OCI-LY1 (cell line): ENCODE measurements around the gene COA5.

ENCODE experiments used
- H2AFZ ChIP-seq: fragments of 200-600 bp; sonication (generic), shearing (Covaris generic); 2 replicates; pipeline ENCODE4 v1.6.0; 2014; ENCODE audit warnings: antibody characterized with exemption, mild to moderate bottlenecking, low read length
- H3F3A ChIP-seq: fragments of 200-600 bp; sonication (generic), shearing (Covaris generic); 2 replicates; pipeline ENCODE4 v1.6.0; 2014; ENCODE audit warnings: mild to moderate bottlenecking, antibody characterized with exemption, low read length, moderate library complexity; ENCODE audit not compliant: insufficient read depth
- H3K27ac ChIP-seq: fragments of 200-600 bp; sonication (generic); 2 replicates; pipeline ENCODE4 v1.5.1; 2014; ENCODE audit warnings: low read length, mixed run types, mild to moderate bottlenecking, low read depth; ENCODE audit not compliant: poor library complexity, severe bottlenecking
- H3K27me3 ChIP-seq: fragments of 200-600 bp; sonication (generic); 2 replicates; pipeline ENCODE4 v1.6.0; 2014; ENCODE audit warnings: antibody characterized with exemption, mild to moderate bottlenecking, low read length, moderate library complexity; ENCODE audit not compliant: insufficient read depth
- H3K36me3 ChIP-seq: fragments of 200-600 bp; sonication (generic); 2 replicates; pipeline ENCODE4 v1.6.1; 2014; ENCODE audit warnings: mild to moderate bottlenecking, antibody characterized with exemption, low read length, moderate library complexity, mixed read lengths; ENCODE audit not compliant: insufficient read depth
- H3K4me1 ChIP-seq: fragments of 200-600 bp; sonication (generic); 2 replicates; pipeline ENCODE4 v1.5.1; 2014; ENCODE audit warnings: mild to moderate bottlenecking, low read length, moderate library complexity; ENCODE audit not compliant: insufficient read depth, severe bottlenecking
- H3K4me2 ChIP-seq: fragments of 200-600 bp; sonication (generic), shearing (Covaris generic); 2 replicates; pipeline ENCODE4 v1.6.1; 2014; ENCODE audit warnings: low read length
- H3K4me3 ChIP-seq: fragments of 200-600 bp; sonication (generic); 2 replicates; pipeline ENCODE4 v1.5.1; 2014; ENCODE audit warnings: low read length, low read depth, mild to moderate bottlenecking, mixed read lengths; ENCODE audit not compliant: poor library complexity, severe bottlenecking
- H3K79me2 ChIP-seq: fragments of 200-600 bp; shearing (Covaris generic); 2 replicates; pipeline ENCODE4 v1.6.1; 2016; ENCODE audit warnings: mixed run types, low read length, mixed read lengths; ENCODE audit not compliant: insufficient read depth
- H3K9ac ChIP-seq: fragments of 200-600 bp; sonication (generic), shearing (Covaris generic); 2 replicates; pipeline ENCODE4 v1.6.1; 2014; ENCODE audit warnings: mild to moderate bottlenecking, low read length, mixed read lengths
- H3K9me2 ChIP-seq: fragments of 200-600 bp; sonication (generic), shearing (Covaris generic); 2 replicates; pipeline ENCODE4 v1.6.1; 2014; ENCODE audit warnings: low read depth, mild to moderate bottlenecking, low read length, mixed read lengths
- H3K9me3 ChIP-seq: fragments of 200-600 bp; shearing (Covaris generic); 2 replicates; pipeline ENCODE4 v1.6.1; 2014; ENCODE audit warnings: low read length, mixed read lengths
- H4K20me1 ChIP-seq: fragments of 200-600 bp; sonication (generic), shearing (Covaris generic); 2 replicates; pipeline ENCODE4 v1.6.0; 2016; ENCODE audit warnings: mild to moderate bottlenecking, low read length; ENCODE audit not compliant: insufficient read depth
- CTCF ChIP-seq: fragments of 200-600 bp; sonication (generic), shearing (Covaris generic); IDR thresholded peaks from 2 replicates; pipeline ENCODE4 v1.5.1; 2017; ENCODE audit warnings: mild to moderate bottlenecking, antibody characterized with exemption, low read length, moderate library complexity, mixed read lengths
- EZH2 ChIP-seq: fragments of 200-600 bp; sonication (generic), shearing (Covaris generic); IDR thresholded peaks from 2 replicates; pipeline ENCODE4 v1.8.0; 2017; ENCODE audit warnings: borderline replicate concordance, mixed run types, mild to moderate bottlenecking, antibody characterized with exemption, low read length, moderate library complexity, mixed read lengths

The COA5 gene

DNA sequence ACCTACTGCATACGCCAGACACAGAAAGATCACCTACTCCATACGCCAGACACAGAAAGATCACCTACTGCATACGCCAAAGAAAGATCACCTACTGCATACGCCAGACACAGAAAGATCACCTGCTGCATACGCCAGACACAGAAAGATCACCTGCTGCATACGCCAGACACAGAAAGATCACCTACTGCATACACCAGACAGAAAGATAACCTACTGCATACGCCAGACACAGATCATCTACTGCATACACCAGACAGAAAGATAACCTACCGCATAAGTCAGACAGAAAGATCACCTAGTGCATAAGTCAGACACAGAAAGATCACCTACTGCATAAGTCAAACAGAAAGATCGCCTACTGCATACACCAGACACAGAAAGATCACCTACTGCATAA lies 25.8 kb downstream of the COA5 start:
- no peaks in the 10 kb centered on the region for H3K79me2 ChIP-seq
- H3K4me3 ChIP-seq: no peak overlapping the region
- H3K4me1 ChIP-seq: peaks cover 6% of the 10 kb centered on the region
- TF ChIP-seq CTCF (no peak), EZH2 (no peak)
- no peaks in the 10 kb centered on the region for H3K27me3 ChIP-seq
- H3K36me3 ChIP-seq: peaks cover 5% of the 10 kb centered on the region; the same call in 1 of the 2 replicates
- no peak overlapping the region for H3K4me2 ChIP-seq
- no peaks in the 10 kb centered on the region for H4K20me1 ChIP-seq
- no peaks in the 10 kb centered on the region for H3K9me2 ChIP-seq
- no peak overlapping the region for H3K9ac ChIP-seq
- no peaks in the 10 kb centered on the region for H3F3A ChIP-seq
- H3K27ac ChIP-seq: no peak overlapping the region
- no peaks in the 10 kb centered on the region for H3K9me3 ChIP-seq
- no peak overlapping the region for H2AFZ ChIP-seq

DNA sequence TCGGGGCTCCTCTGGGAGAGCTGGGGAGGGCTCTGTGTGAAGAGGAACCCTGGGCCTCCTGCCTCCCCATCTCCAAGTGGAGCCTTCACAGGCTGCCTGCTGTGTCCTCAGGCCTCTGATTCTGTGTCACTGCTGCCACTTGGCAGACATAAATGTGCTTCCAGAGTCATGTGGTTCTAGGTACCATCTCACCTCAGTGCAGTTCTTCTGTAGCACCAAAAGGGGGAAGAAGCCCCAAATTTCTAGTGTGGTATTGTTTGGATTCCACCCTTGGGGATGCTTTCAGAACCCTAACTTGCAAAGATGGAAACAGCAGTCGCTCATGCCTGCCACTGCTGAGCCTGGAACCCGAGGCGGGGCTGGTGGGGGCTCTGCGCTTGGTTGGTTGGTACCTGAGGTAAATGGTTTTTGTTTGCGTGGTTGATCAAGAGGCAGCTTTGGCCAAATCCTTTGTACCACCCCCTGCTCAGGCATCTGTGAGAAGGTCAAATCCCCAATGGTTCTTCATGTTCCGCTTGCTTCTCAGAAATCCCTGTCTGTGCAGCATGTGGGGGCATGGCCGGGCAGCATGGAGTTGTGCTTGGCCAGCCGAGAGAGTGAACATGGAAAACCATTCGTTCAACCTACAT lies 27.5 kb downstream of the COA5 start:
- Histone ChIP-seq H3K4me3 (no peak overlapping the region), H3K9me2 (no peaks in the 10 kb centered on the region), H3K9me3 (no peaks in the 10 kb centered on the region), H4K20me1 (no peaks in the 10 kb centered on the region), H2AFZ (no peak overlapping the region), H3K27ac (no peak overlapping the region), H3K36me3 (peaks cover 5% of the 10 kb centered on the region; the same call in 1 of the 2 replicates), H3K9ac (no peak overlapping the region), H3F3A (no peaks in the 10 kb centered on the region), H3K4me1 (peaks cover 6% of the 10 kb centered on the region), H3K27me3 (no peaks in the 10 kb centered on the region), H3K79me2 (no peaks in the 10 kb centered on the region), H3K4me2 (no peak overlapping the region)
- TF ChIP-seq CTCF (peak; percentile 21; the same call in 1 of the 2 replicates), EZH2 (no peak)

DNA sequence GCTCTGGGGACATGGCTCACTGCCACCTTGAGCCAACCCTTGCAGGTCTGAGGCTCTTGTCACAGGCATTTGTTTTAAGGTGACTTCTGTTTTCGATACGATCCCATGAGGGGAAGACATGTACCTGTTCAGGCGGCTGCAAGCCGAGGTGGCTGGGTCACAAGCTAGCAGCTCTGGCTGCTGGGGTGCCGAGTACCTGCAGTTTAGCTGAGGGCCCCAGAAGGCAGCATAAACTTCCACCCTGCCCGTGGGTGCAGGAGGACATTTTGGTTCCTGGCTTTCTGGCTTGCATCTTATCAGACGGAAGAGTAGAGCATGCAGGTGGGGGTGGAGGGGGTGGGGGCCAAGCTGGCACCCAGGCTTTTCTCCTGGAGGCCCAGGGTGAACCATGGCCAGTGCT lies 28.4 kb downstream of the COA5 start:
- no peak overlapping the region for H3K27ac ChIP-seq
- TF ChIP-seq CTCF (no peak), EZH2 (no peak)
- peaks cover 6% of the 10 kb centered on the region for H3K4me1 ChIP-seq

More for the DNA sequence above, 28.4 kb downstream of the COA5 start:
- H3K79me2 ChIP-seq: no peaks in the 10 kb centered on the region
- H3K27me3 ChIP-seq: no peaks in the 10 kb centered on the region
- H4K20me1 ChIP-seq: no peaks in the 10 kb centered on the region
- no peaks in the 10 kb centered on the region for H3K9me3 ChIP-seq
- no peak overlapping the region for H3K9ac ChIP-seq
- H3K4me3 ChIP-seq: no peak overlapping the region
- H2AFZ ChIP-seq: no peak overlapping the region
- H3K36me3 ChIP-seq: peaks cover 5% of the 10 kb centered on the region; the same call in 1 of the 2 replicates
- H3K4me2 ChIP-seq: no peak overlapping the region
- no peaks in the 10 kb centered on the region for H3F3A ChIP-seq
- no peaks in the 10 kb centered on the region for H3K9me2 ChIP-seq
